AG09309 (cell line): ENCODE measurements around the gene PACSIN1.

Experiments used
- DNase-seq: peaks from one replicate; pipeline ENCODE4 v3.0.0-alpha.2; 2010; ENCODE audit warnings: low read depth
- H3K4me3 ChIP-seq: 2 replicates; pipeline ENCODE4 v1.5.1; 2011; ENCODE audit warnings: mild to moderate bottlenecking, low read depth, low read length, moderate library complexity; ENCODE audit not compliant: control insufficient read depth
- TF ChIP-seq, protein P1 (sequence below): IDR thresholded peaks from 2 replicates; pipeline ENCODE4 v1.5.1; 2011; ENCODE audit warnings: mild to moderate bottlenecking, low read depth, low read length, inconsistent platforms; ENCODE audit not compliant: insufficient read depth, control insufficient read depth; ENCODE audit errors: missing control alignments

Gene PACSIN1

DNA sequence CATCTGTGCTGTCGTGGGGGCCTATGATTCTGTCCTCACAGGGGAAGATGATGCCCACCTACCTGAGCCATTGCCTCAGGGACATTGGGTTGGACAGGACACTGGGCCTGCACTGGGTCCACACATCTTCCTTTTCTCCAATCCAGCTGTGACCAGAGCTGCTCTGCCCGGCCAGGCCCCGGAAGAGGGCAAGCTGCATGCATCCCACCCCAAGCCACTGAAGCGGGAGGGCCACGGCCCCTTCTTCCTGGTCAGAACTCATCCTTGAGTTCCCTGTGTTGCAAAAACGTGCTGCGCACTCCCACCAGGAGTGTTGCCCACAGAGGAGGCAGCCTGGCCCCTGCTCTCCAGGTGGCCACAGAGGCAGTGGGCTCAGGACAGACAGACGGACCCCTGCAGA, 52.1 kb downstream of the PACSIN1 start:
- H3K4me3 ChIP-seq, result no peak overlapping the region
- no peak for DNase-seq
- TF ChIP-seq, protein P1, sequence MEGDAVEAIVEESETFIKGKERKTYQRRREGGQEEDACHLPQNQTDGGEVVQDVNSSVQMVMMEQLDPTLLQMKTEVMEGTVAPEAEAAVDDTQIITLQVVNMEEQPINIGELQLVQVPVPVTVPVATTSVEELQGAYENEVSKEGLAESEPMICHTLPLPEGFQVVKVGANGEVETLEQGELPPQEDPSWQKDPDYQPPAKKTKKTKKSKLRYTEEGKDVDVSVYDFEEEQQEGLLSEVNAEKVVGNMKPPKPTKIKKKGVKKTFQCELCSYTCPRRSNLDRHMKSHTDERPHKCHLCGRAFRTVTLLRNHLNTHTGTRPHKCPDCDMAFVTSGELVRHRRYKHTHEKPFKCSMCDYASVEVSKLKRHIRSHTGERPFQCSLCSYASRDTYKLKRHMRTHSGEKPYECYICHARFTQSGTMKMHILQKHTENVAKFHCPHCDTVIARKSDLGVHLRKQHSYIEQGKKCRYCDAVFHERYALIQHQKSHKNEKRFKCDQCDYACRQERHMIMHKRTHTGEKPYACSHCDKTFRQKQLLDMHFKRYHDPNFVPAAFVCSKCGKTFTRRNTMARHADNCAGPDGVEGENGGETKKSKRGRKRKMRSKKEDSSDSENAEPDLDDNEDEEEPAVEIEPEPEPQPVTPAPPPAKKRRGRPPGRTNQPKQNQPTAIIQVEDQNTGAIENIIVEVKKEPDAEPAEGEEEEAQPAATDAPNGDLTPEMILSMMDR, result no peak

DNA sequence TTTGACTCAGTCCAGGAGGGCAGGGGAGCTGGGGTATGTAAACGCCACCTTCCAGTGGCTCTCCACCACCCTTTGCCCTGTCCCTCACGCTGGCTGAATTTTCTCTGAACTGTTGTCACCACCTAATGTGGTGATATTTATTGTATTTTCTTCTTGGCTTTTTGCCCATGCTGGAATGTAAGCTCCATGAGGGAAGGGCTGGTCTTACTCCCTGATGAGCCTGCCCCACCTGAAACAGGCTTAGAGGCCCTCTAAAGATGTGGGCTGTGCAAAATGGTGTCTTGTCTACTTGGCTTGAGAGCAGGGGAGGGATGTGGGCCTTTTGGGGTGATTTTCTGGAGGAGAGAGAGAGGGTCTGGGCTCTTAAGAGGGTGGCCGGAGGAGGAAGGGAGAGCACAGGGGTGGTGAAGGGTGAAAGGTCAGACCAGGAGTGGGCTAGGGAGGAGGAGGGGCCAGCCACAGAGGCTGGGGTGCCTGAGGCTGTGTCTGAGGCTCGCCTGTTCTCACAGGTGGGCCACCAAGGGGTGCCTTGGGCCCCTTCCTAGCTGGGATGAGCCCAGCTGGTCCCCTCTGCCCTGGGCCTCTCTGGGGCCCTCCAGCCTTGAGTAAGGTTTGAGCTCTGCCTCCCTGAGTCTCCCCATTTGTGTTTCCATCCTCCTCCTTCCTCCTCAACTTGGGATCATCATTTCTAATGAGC, 52.9 kb downstream of the PACSIN1 start:
- DNase-seq, result no peak
- no peak overlapping the region for H3K4me3 ChIP-seq
- TF ChIP-seq, protein P1, result no peak

DNA sequence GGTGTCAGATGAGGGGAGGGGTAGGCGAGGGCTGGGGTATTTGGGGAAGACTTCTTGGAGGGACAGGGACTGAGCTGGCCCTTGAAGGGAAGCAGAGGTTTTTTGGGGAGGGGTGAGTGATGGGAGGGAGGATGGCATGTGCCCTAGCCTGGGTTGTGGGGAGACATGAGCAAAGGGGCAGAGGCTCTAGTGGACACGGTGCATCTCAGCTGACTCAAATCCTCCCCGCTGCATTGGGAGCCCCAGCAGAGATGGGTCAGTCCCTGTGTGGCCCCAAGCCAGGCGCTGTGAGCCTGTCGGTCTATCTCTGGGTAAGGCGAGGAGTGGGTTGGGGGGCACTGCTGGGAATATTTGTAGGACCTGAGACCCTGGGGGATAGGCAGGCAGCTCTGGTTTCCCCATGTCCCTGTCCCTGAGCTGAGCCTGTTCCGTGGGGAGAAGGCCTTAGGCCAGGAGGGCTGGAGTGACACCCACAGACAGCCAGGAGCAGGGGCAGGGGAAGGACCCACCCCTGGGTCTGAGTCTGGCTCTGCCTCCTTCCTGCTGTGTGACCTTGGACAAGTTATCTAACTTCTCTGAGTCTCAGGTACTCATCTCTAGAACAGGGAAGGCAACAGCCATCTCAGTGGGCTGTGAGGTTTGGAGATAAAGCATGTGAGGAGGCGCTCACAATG, 54.2 kb downstream of the PACSIN1 start:
- DNase-seq, result no peak
- TF ChIP-seq, protein P1, result no peak

DNA sequence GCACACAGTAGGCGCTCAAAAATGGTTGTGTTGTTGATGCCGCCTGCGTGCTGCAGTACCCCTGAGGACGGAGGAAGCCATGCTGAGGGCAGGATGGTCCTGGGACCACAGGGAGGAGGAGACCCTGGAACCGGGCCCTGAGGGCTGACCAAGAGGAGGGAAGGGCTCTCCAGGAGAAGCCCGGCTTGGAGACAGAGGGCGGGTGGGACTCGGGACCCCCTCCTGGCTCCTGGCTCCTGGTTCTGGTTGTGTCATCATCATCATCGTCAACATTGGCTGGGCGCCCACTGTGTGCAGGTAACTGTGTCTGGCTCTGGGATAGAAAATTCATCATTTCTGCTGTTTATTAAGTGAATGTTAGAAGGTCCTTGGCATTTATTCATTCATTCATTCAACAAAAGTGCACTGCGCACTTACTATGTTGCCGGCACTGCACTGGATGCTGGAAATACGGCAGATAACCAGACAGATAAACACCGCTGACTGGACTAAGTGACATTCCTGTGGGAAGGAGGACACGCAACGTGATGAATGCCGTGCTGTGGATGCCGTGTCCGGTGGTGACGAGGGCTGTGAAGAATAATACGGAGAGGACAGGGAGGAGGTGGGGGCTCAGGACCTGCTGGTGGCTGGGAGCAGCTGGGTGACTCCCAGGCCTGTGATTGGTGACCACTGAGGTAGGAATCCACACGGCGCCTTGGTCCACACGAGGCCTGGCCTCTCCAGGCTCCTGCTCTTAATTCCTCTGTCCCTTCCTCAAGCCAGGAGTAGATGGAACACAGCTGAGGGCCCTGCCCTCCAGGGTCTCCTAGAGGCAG, 55.0 kb downstream of the PACSIN1 start:
- no peak for DNase-seq
- H3K4me3 ChIP-seq, result no peak overlapping the region
- TF ChIP-seq, protein P1, result no peak

More for the DNA sequence above, 54.2 kb downstream of the PACSIN1 start:
- no peak overlapping the region for H3K4me3 ChIP-seq

DNA sequence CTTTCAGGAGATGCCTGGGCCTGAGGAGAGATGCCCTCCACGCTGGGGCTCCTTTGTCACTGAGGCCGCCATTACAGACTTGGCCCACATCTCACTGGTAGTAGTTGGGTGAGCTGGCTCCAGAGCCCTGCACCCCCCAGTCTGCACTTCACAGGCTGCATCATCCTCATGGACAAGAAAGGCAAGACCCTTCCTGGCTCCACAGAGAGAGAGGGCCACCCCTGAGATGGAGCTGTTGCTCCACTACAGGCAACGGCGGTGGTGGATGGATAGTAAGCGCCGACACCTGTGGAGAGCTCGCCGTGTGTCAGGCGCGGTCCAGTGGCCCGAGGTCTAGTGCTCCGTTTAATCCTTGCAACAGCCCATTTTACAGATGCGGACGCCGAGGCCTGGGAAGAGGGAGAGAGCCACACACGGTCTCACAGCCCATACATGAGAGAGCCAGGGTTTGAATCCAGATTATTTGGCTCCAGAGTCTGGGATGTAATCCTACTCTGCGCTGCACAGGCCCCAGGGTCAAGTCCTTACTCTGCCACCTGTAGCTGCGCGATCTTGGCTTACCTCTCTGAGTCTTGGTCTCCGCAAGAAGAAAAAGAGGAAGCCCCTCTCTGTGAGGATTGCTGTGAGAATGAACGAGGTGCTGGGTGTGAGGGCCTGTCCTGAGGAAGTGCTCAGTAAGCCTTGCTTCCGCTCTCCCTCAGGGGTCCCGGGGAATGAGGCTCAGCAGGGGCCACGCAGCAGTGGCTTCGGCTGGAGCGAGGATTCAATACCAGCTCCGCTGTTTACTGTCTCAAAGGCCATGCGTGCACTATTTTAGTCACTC, 55.8 kb downstream of the PACSIN1 start:
- no peak overlapping the region for H3K4me3 ChIP-seq
- DNase-seq, result no peak
- TF ChIP-seq, protein P1, result no peak

DNA sequence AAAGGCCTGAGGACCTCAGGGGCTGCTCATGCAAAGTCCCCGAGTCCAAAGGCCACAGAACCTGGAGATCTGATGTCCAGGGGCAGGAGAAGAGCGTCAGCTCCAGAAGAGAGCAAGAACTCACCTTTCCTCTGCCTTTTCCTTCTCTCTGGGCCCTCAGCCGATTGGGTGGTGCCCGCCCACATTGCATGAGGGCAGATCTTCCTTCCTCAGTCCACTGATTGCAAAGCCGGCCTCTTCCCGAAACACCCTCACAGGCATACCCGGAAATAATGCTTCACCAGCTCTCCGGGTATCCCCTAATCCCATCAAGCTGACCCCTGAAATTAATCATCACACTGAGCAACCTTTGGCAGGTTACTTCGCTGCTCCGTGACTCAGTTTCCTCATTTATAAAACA, 56.9 kb downstream of the PACSIN1 start:
- DNase-seq, result no peak
- TF ChIP-seq, protein P1, result no peak
- no peak overlapping the region for H3K4me3 ChIP-seq
